Skeletal muscle satellite cell (primary cell): ENCODE measurements around the gene FOXN3.

ENCODE experiments used
- H3K27me3 ChIP-seq: 2 replicates; pipeline ENCODE4 v1.7.0; 2013; ENCODE audit warnings: low read length; ENCODE audit not compliant: control insufficient read depth, insufficient read depth
- H3K36me3 ChIP-seq: 2 replicates; pipeline ENCODE4 v1.7.0; 2013; ENCODE audit warnings: mild to moderate bottlenecking, control low read depth, low read length; ENCODE audit not compliant: insufficient read depth
- H3K4me1 ChIP-seq: 2 replicates; pipeline ENCODE4 v1.7.0; 2013; ENCODE audit warnings: low read length; ENCODE audit not compliant: control insufficient read depth, insufficient read depth
- H3K4me2 ChIP-seq: 2 replicates; pipeline ENCODE4 v1.7.0; 2013; ENCODE audit warnings: mild to moderate bottlenecking, low read length
- H3K4me3 ChIP-seq: 2 replicates; pipeline ENCODE4 v1.7.0; 2013; ENCODE audit warnings: low read length
- H3K9ac ChIP-seq: 2 replicates; pipeline ENCODE4 v1.7.0; 2013; ENCODE audit warnings: mild to moderate bottlenecking, low read depth, low read length, moderate library complexity
- H3K9me3 ChIP-seq: replicated peaks from 2 replicates; pipeline ENCODE4 v1.7.0; 2013; ENCODE audit warnings: mild to moderate bottlenecking, control low read depth, low read length

Gene FOXN3

GRCh38 chr14:89185919-89186855, 230.8 kb downstream of the FOXN3 start:
- no peak overlapping the region for H3K4me2 ChIP-seq
- peaks cover 17% of the 10 kb centered on the region for H3K4me1 ChIP-seq
- no peaks in the 10 kb centered on the region for H3K27me3 ChIP-seq
- H3K36me3 ChIP-seq, result peaks cover 21% of the 10 kb centered on the region
- no peak overlapping the region for H3K9ac ChIP-seq
- no peak overlapping the region for H3K4me3 ChIP-seq
- H3K9me3 ChIP-seq, result no peaks in the 10 kb centered on the region

GRCh38 chr14:89184952-89185351, 232.1 kb downstream of the FOXN3 start:
- no peaks in the 10 kb centered on the region for H3K27me3 ChIP-seq
- H3K4me1 ChIP-seq, result peaks cover 17% of the 10 kb centered on the region
- no peak overlapping the region for H3K9ac ChIP-seq
- no peak overlapping the region for H3K4me2 ChIP-seq
- H3K36me3 ChIP-seq, result peaks cover 24% of the 10 kb centered on the region
- H3K9me3 ChIP-seq, result no peaks in the 10 kb centered on the region
- H3K4me3 ChIP-seq, result no peak overlapping the region

GRCh38 chr14:89182326-89182725, 234.7 kb downstream of the FOXN3 start:
- H3K4me3 ChIP-seq, result no peak overlapping the region
- H3K4me1 ChIP-seq, result peaks cover 17% of the 10 kb centered on the region
- no peaks in the 10 kb centered on the region for H3K27me3 ChIP-seq
- no peak overlapping the region for H3K4me2 ChIP-seq
- no peak overlapping the region for H3K9ac ChIP-seq
- H3K36me3 ChIP-seq, result peaks cover 16% of the 10 kb centered on the region
- no peaks in the 10 kb centered on the region for H3K9me3 ChIP-seq

GRCh38 chr14:89180546-89180945, 236.5 kb downstream of the FOXN3 start:
- H3K4me2 ChIP-seq, result no peak overlapping the region
- H3K4me1 ChIP-seq, result peaks cover under 1% of the 10 kb centered on the region
- no peak overlapping the region for H3K9ac ChIP-seq
- no peak overlapping the region for H3K4me3 ChIP-seq
- H3K27me3 ChIP-seq, result no peaks in the 10 kb centered on the region
- no peaks in the 10 kb centered on the region for H3K9me3 ChIP-seq
- peaks cover 16% of the 10 kb centered on the region for H3K36me3 ChIP-seq

- H3K9ac ChIP-seq, result no peak overlapping the region
- no peak overlapping the region for H3K4me2 ChIP-seq
- no peaks in the 10 kb centered on the region for H3K27me3 ChIP-seq
- H3K4me1 ChIP-seq, result no peaks in the 10 kb centered on the region
- H3K36me3 ChIP-seq, result peaks cover 22% of the 10 kb centered on the region
- H3K9me3 ChIP-seq, result no peaks in the 10 kb centered on the region
- no peak overlapping the region for H3K4me3 ChIP-seq
These were observed 237.1 kb downstream of the FOXN3 start for GRCh38 chr14:89179891-89180404.

- Histone ChIP-seq H3K4me3 (no peak overlapping the region), H3K4me2 (no peak overlapping the region), H3K36me3 (peaks cover 18% of the 10 kb centered on the region), H3K9ac (no peak overlapping the region), H3K4me1 (no peaks in the 10 kb centered on the region), H3K9me3 (no peaks in the 10 kb centered on the region), H3K27me3 (no peaks in the 10 kb centered on the region)
These were observed 238.1 kb downstream of the FOXN3 start for GRCh38 chr14:89178800-89179535.

GRCh38 chr14:89178376-89178775, 238.7 kb downstream of the FOXN3 start:
- H3K4me1 ChIP-seq, result no peaks in the 10 kb centered on the region
- no peak overlapping the region for H3K9ac ChIP-seq
- H3K36me3 ChIP-seq, result peaks cover 17% of the 10 kb centered on the region
- H3K4me2 ChIP-seq, result no peak overlapping the region
- H3K27me3 ChIP-seq, result no peaks in the 10 kb centered on the region
- H3K4me3 ChIP-seq, result no peak overlapping the region
- no peaks in the 10 kb centered on the region for H3K9me3 ChIP-seq

- Histone ChIP-seq H3K9me3 (no peaks in the 10 kb centered on the region), H3K4me1 (no peaks in the 10 kb centered on the region), H3K9ac (no peak overlapping the region), H3K27me3 (no peaks in the 10 kb centered on the region), H3K4me2 (no peak overlapping the region), H3K4me3 (no peak overlapping the region), H3K36me3 (peaks cover 17% of the 10 kb centered on the region)
These were observed 240.9 kb downstream of the FOXN3 start for GRCh38 chr14:89175881-89176799.

GRCh38 chr14:89171628-89172027, 245.4 kb downstream of the FOXN3 start:
- Histone ChIP-seq H3K27me3 (no peaks in the 10 kb centered on the region), H3K4me1 (no peaks in the 10 kb centered on the region), H3K4me2 (no peak overlapping the region), H3K4me3 (no peak overlapping the region), H3K9ac (no peak overlapping the region), H3K36me3 (peaks cover 8% of the 10 kb centered on the region), H3K9me3 (no peaks in the 10 kb centered on the region)

GRCh38 chr14:89171168-89171567, 245.9 kb downstream of the FOXN3 start:
- Histone ChIP-seq H3K36me3 (peaks cover 8% of the 10 kb centered on the region), H3K9me3 (no peaks in the 10 kb centered on the region), H3K4me3 (no peak overlapping the region), H3K27me3 (no peaks in the 10 kb centered on the region), H3K4me1 (no peaks in the 10 kb centered on the region), H3K4me2 (no peak overlapping the region), H3K9ac (no peak overlapping the region)

GRCh38 chr14:89167705-89168104, 249.3 kb downstream of the FOXN3 start:
- no peaks in the 10 kb centered on the region for H3K27me3 ChIP-seq
- peaks cover 10% of the 10 kb centered on the region for H3K36me3 ChIP-seq
- H3K9ac ChIP-seq, result no peak overlapping the region
- no peak overlapping the region for H3K4me3 ChIP-seq
- H3K4me2 ChIP-seq, result no peak overlapping the region
- no peaks in the 10 kb centered on the region for H3K4me1 ChIP-seq
- H3K9me3 ChIP-seq, result no peaks in the 10 kb centered on the region
